ENCODE results near the gene SMIM5. TPM values are rescaled to one million over a fixed set of nuclear protein-coding genes. Genes with fewer than 3 reads are reported as not detected.

Gene SMIM5
- polyA plus RNA-seq, 1 donor = 5.1 TPM

DNA sequence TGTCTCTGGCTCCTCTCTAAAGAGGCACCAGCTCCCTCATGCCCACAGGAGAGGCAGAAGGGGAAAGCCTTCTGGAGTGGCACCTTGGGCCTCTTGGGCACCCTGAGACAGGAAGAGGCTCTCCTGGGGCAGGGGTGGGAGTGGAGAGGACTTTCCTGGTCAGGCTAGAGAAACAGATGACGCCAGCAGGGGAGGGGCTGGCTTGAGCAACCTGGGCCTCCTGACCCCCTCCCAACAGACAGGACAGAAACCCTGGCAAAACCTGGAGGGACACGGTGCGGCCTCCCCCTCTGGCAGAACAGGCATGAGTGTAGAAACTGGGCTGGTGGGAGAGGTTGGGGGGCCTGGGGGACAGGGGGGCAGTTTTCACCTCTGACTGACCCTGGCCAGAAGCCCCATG is 6.1 kb downstream of the SMIM5 start:
- no peak for DNase-seq

- no peak for DNase-seq
These were observed 6.7 kb downstream of the SMIM5 start for GRCh38 chr17:75639771-75640555.

- DNase-seq = no peak
These were observed 7.4 kb downstream of the SMIM5 start for GRCh38 chr17:75640556-75641119.

GRCh38 chr17:75641343-75641742 is 8.1 kb downstream of the SMIM5 start:
- no peak for DNase-seq

DNA sequence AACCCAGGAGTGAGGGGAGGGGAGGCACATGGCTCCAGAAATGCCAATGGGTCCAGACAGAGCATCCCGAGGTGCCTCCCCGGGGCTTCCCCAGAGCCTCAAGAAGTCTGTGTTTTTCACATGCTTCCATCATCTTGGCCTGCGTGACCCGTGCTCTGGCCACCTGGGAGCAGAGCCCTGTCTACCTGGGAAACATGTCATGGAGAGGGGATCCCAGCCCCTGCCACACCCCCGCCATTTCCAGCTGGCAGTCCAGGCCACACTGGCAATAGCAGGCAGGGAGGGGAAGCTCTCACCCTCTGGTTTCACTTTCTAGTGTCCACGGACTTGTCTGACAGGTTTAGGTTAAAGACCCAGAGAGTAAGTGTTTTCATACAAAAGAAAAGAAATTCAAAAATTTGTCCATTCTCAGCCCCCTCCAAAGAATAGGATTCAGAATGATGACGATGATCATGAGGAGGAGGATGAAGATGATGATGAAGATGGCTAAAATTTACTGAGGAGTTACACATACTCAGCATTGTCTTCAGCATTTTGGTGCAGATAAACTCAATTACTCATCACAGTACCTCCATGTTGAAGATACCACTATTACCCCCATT is 9.0 kb downstream of the SMIM5 start:
- no peak for DNase-seq

DNA sequence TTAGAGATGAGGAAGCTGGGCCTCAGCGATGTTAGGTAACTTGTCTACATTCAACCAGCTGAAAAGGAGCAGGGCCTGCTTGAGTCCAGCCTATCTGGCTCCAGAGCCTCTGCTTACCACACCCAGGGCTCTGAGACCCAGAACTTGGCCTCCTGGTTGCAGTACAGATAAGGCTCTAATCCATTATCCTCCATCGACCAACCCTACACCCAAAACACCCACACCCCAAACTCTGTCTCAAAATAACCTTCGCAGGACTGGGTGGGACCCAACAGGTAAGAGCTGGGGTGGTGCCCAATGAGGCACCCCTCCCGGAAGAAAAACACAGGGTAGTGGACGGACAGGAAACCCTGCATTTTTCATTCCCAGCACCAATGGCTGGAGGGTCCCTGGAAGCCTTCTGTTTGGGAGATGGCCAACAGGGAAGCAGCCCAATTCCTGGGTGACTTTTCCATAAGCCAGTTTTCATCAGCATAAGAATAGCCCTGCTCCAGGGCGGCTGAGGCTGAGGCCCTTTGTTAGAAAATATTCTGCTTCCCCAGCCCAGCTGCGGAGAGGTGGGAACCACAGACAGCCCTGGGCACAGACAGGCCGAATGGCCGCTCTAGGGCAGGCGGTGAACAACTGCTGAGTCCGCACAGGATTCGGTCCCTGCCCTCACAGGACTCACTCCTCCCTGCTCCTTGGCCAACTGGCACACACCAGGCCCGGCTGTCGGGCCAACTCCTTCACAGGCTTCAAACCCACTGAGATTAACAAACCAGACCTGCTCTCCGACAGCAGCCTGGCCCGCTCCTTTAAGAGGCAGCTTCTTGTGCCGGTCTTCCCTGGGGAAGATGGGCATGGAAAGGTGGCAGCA is 9.8 kb downstream of the SMIM5 start:
- DNase-seq = no peak

- DNase-seq = no peak
These were observed 10.4 kb downstream of the SMIM5 start for GRCh38 chr17:75643643-75644017.

DNA sequence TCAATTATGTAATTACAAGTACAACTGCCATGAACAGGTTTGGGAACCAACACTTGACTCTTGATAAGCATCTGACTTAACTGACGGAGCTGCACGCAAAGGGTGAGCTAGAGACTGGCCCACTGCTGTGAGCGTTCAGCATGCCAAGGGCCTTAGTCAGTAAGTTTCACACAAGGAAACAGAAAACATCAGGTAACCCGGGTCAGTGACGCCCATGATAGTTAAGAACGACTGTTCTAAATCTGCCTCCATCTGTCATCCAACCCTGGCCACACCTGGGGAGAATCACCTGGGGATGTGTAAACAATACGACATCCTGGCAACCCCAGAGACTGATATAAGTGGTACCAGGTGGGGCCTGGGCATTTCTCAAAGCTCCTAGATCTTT is 12.3 kb downstream of the SMIM5 start:
- no peak for DNase-seq

- peak; percentile 70 for DNase-seq
These were observed 12.8 kb downstream of the SMIM5 start for GRCh38 chr17:75645889-75646637.

DNA sequence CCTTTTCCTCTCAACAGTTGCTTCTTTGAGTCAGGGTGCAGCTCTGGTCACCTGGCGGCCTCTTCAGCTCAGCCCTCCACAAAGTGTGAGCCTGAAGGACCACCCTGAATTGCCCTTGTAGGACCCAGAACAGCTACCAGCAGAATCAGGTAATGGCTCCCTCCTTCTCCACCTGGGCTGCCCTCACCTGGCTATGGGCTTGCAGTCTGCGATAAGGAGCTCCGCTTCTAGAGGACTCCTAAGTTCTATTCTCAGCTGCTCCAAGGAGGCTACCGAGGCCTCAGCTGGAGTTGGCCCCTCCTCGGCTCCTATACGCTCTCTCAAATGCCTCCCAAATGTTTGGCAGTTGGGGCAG is 13.4 kb downstream of the SMIM5 start:
- no peak for DNase-seq

DNA sequence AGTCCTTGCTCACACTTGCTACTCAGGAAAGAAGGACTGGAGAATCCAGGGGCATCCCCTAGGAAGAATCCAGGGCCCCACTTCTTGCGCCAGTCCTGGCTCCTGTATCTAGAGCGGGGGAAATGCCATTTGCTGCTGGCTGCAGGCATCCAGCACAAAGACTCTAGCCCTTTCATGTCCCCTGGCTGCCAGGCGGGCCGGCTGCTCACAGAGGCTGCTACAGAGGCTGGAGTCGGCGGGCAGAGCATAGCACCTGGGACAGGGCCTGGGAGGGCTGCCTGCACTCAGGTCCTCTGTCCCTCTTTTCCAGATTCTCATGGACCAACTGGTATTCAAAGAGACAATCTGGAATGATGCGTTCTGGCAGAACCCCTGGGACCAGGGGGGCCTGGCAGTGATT is 13.8 kb downstream of the SMIM5 start:
- no peak for DNase-seq

DNA sequence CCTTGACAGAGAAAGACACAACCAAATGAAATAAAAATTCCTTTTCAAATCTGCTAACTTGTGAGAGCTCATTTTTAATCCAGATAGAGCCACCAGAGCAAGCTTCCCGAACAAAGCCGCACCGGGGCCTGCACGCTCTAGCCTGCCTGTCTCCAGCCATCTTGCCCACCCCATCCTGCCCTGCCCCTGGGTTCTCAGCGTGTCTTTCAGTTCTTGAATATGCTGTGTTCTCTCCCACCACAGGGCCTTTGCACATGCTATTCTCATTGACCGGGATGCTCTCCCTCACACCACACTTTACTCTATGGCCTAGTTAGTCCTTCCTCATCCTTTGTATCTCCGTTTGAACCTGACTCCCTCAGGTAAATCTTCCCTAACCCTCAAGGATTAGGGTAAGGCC is 14.7 kb downstream of the SMIM5 start:
- DNase-seq = no peak

- DNase-seq = no peak
These were observed 16.5 kb downstream of the SMIM5 start for GRCh38 chr17:75649687-75650086.

DNA sequence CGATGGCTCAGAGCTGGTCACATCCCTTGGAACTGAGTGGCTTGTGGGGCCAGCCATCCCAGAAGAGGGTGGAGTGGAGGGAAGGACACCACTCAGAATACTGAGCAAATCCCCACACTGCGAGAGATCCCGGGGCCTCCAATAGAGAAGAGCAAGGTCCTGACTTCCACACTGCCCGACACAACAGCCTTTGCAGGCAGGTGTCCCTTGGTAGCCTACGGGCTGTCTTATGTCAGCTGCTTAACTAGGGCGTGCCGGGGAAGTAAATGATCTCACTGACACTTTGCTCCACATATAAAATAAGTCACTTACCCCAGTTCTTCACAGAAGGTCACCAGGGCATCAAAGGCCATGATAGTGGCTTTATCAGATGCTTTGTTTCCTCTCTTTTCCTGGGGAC is 17.6 kb downstream of the SMIM5 start:
- DNase-seq = no peak

DNA sequence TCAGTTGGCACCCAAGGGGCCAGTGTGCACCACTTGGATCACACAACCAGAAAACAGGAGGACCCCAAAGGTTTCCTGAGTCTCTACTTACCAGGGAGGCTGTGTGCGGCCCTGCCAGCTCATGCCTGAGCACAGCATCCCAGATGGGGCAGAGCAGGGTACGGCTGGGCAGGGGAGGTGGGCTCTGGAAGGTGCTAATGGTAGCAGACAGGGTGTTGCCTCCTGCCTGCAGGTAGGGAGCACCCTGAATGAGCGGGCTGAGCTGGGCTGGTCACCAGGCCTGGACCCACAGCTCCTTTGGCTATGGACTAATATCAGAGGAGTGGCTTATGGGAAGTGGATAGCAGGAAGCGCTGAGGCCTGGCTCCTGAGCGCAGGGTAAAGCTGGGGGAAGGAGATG is 19.1 kb downstream of the SMIM5 start:
- no peak for DNase-seq

GRCh38 chr17:75652934-75653549 is 19.8 kb downstream of the SMIM5 start:
- no peak for DNase-seq

GRCh38 chr17:75654176-75654575 is 20.9 kb downstream of the SMIM5 start:
- DNase-seq = no peak

DNA sequence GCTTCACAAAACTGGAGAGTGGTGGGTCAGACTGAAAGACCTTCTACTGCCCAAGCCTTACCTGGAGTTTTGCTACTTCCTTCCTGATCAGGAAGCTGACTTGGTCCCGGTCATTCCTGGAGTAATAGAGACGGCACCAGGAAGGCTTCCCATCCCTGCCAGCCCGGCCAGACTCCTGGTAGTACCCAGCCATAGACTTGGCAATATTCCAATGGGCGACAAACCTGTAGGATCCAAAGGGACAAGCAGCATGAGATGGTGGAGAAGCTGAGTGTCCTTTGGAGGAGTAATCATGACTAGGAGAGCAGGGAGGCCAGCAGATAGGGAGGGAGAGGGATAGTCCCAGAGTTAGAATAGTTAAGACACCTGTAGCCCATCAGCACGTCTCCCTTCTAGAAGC is 25.0 kb downstream of the SMIM5 start:
- no peak for DNase-seq

GRCh38 chr17:75661531-75661930 is 28.3 kb downstream of the SMIM5 start:
- DNase-seq = no peak

DNA sequence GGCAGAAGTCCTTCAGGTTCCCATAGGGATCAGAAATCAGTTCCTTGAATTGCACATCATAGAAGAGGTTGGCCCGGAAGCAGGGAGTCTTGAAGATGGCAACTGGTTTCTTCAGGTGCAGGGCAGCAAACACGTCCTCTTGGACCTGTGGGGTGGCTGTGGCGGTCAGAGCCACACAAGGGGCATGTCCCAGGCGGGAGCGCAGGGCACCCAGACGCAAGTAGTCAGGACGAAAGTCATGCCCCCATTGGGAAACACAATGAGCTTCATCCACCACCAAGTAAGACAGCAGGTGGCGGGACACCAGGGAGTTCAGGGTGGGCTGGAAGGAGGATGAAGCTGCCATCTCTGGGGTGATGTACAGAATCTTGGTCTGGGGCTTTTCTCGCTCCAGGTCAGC is 29.3 kb downstream of the SMIM5 start:
- DNase-seq = no peak

DNA sequence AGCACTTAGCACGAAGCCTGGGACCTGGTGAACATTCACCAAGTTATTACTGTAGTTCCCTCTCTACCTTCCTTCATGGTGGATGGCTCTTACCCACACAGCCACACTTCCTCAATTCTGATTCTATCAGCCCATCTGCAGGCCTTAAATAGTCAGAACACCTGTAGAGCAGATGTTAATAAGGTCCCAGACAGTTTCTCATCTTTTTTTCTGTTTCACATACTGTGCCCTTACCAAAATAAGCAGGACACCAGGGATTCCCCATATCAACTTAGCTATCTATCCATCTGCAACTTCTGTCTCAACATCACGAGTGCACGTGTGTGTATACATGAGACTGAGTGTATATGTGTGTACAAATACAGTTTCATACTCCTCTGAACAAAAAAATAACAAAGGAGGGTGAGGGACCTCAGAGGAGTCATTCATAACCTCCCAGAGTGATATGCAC is 30.9 kb downstream of the SMIM5 start:
- DNase-seq = no peak

GRCh38 chr17:75665981-75666380 is 32.7 kb downstream of the SMIM5 start:
- DNase-seq = no peak

All from left kidney (tissue), 2 donors.